Measurements from ENCODE around the gene MED13L. TPM values are rescaled to one million over a fixed set of nuclear protein-coding genes. Genes with fewer than 3 reads are reported as not detected.

MED13L gene
- total and polyA plus RNA-seq, 9 donors, result 31.0 to 82.7 (median 44.9) TPM

DNA sequence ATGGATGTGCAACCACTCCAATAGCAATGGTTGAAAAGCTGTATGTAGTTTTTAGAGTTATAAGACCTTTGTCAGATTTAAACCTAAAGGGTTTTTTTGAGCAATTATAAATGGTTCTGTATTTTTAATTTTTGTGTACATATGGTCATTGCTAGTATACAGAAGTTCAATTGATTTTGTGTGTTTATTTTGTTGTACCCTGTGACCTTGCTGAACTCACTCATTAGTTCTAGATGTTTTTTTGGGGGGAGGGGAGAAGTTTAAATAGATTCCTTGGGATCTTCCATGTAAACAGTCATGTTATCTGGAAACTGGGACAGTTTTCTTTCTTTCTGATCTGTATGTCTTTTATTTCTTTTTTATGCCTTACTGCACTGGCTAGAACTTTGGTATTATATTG, 87.8 kb downstream of the MED13L start:
- no peaks in the 10 kb centered on the region for H3K27me3 ChIP-seq (ENCODE audit: control insufficient read depth, insufficient read depth, low read length)
- H3K27ac ChIP-seq (ENCODE audit: low read length), result no peak overlapping the region
- no peaks in the 10 kb centered on the region for H3K36me3 ChIP-seq (ENCODE audit: control insufficient read depth, insufficient read depth, low read length)
- H3K9me3 ChIP-seq (replicated peaks; ENCODE audit: control insufficient read depth, low read depth, low read length), result no peaks in the 10 kb centered on the region
- peaks cover 3% of the 10 kb centered on the region for H3K4me1 ChIP-seq (ENCODE audit: control insufficient read depth, insufficient read depth, low read length)
- no peak overlapping the region for H3K4me3 ChIP-seq (ENCODE audit: low read length)
- no peak for DNase-seq

DNA sequence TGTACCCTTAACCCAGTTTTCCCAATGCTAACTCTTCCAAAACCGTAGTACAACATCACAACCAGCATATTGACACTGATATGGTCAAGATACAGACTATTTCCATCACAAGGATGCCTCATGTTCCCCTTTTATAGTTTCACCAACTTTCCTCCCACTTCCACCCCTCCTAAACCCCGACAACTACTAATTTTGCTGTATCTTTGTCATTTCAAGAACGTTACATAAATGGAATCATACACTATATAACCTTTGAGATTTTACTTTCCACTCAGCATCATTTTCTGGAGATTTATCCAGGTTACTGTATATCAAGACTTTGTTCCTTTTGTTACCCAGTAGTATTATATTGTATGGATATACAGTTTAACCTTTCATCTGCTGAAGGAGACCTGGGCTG, 88.9 kb downstream of the MED13L start:
- no peaks in the 10 kb centered on the region for H3K9me3 ChIP-seq (replicated peaks; ENCODE audit: control insufficient read depth, low read depth, low read length)
- no peaks in the 10 kb centered on the region for H3K27me3 ChIP-seq (ENCODE audit: control insufficient read depth, insufficient read depth, low read length)
- H3K27ac ChIP-seq (ENCODE audit: low read length), result no peak overlapping the region
- 85% methylated on average over 1 of the region's 3 CpGs for WGBS (ENCODE audit: insufficient coverage)
- no peak overlapping the region for H3K4me3 ChIP-seq (ENCODE audit: low read length)
- DNase-seq, result no peak
- H3K36me3 ChIP-seq (ENCODE audit: control insufficient read depth, insufficient read depth, low read length), result no peaks in the 10 kb centered on the region
- H3K4me1 ChIP-seq (ENCODE audit: control insufficient read depth, insufficient read depth, low read length), result peaks cover 3% of the 10 kb centered on the region

DNA sequence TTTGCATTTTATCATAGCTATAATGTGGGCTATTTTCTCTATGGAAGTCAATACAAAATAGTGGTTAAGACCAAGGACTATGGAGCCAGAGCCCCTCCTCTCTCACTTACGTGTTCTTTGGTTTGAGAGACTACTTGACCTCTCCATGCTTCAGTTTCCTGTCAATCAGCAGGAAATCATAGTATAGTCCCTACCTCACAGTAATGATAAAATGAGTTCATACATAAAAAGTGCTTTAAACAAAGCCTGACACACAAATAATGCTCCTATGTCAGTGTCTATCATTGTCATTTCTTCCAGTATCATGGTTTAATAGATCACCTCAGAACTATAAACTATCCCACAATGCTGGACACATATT, 90.4 kb downstream of the MED13L start:
- no peak for DNase-seq
- WGBS (ENCODE audit: insufficient coverage), result no CpG with 5 or more reads among the region's 1 CpG
- peak overlapping the region; percentile 30 for H3K27ac ChIP-seq (ENCODE audit: low read length)
- no peaks in the 10 kb centered on the region for H3K36me3 ChIP-seq (ENCODE audit: control insufficient read depth, insufficient read depth, low read length)
- no peaks in the 10 kb centered on the region for H3K27me3 ChIP-seq (ENCODE audit: control insufficient read depth, insufficient read depth, low read length)
- no peaks in the 10 kb centered on the region for H3K9me3 ChIP-seq (replicated peaks; ENCODE audit: control insufficient read depth, low read depth, low read length)
- no peak overlapping the region for H3K4me3 ChIP-seq (ENCODE audit: low read length)
- peaks cover 3% of the 10 kb centered on the region for H3K4me1 ChIP-seq (ENCODE audit: control insufficient read depth, insufficient read depth, low read length)

DNA sequence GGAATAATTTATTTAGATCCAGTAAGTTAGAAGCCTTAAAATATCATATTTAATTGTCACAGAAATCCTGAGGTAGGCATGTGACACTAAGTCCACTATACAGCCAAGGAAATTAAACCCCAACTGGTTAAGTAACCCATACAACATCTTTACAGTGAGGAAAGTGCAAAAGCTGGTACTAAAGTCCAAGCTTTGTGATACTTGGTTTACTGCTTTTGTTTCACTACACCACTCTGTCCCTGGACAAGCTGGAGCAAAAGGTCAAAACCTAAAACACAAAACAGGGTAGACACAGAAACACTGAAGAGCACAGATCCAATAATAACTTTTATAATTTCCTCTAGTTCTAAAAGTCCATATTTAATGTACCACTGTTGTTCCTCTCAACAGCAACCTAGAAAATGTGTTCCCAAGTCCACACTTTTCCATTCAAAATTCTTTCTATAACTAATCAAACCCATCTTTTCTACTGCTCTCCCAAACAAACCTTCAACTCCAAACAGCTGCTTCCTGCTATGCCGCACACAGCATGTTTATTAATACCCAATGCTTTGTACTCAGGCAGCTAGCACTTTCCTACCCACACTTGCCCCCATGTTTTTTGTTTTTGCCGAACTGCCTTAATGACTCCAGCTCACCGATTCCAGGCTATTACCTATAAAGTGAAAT, 90.9 kb downstream of the MED13L start:
- 54% methylated on average over 1 of the region's 3 CpGs for WGBS (ENCODE audit: insufficient coverage)
- H3K9me3 ChIP-seq (replicated peaks; ENCODE audit: control insufficient read depth, low read depth, low read length), result no peaks in the 10 kb centered on the region
- H3K27ac ChIP-seq (ENCODE audit: low read length), result peak overlapping the region; percentile 30
- H3K27me3 ChIP-seq (ENCODE audit: control insufficient read depth, insufficient read depth, low read length), result no peaks in the 10 kb centered on the region
- H3K4me1 ChIP-seq (ENCODE audit: control insufficient read depth, insufficient read depth, low read length), result peaks cover 3% of the 10 kb centered on the region
- no peak overlapping the region for H3K4me3 ChIP-seq (ENCODE audit: low read length)
- DNase-seq, result peak; percentile 27
- no peaks in the 10 kb centered on the region for H3K36me3 ChIP-seq (ENCODE audit: control insufficient read depth, insufficient read depth, low read length)

DNA sequence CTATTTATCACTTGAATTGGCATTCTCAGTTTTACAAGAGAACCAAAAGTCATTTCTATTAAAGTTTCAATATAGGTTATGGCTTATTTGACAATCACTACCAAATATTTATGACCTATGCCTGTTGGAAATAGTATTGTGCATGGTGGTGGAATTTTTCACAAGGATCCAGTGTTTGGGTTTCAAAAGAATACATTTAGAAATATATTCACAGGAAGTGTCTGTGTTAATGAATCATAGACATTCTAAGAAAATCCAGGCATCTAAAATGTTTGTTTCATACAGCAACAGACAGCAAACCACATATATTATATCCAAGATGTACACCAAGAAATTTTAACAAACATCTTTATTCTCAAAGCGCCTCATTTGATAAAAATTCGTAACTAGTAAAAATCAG, 92.7 kb downstream of the MED13L start:
- Histone ChIP-seq H3K4me1 (ENCODE audit: control insufficient read depth, insufficient read depth, low read length) (peaks cover 3% of the 10 kb centered on the region), H3K4me3 (ENCODE audit: low read length) (no peak overlapping the region), H3K27me3 (ENCODE audit: control insufficient read depth, insufficient read depth, low read length) (no peaks in the 10 kb centered on the region), H3K27ac (ENCODE audit: low read length) (no peak overlapping the region), H3K36me3 (ENCODE audit: control insufficient read depth, insufficient read depth, low read length) (no peaks in the 10 kb centered on the region), H3K9me3 (replicated peaks; ENCODE audit: control insufficient read depth, low read depth, low read length) (no peaks in the 10 kb centered on the region)
- DNase-seq, result no peak
- no CpG with 5 or more reads among the region's 2 CpGs for WGBS (ENCODE audit: insufficient coverage)

DNA sequence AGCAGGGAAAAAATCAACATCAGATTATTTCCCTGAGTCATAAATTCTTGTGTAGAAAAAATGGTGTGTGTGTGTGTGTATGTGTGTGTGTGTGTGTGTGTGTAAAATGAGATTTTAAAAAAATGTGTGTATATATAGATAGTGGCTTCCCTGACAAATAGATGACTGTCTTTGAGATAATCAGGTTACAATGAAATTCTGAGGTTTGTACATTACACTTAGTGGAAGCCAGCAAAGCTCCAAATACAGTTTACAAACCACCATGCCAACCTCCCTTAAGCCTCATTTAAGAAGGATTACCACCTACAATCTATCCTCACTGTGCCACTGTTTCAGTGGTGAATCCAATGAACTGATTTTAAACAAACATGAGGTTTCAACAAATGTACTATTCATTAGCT, 93.8 kb downstream of the MED13L start:
- Histone ChIP-seq H3K36me3 (ENCODE audit: control insufficient read depth, insufficient read depth, low read length) (no peaks in the 10 kb centered on the region), H3K4me3 (ENCODE audit: low read length) (no peak overlapping the region), H3K4me1 (ENCODE audit: control insufficient read depth, insufficient read depth, low read length) (peaks cover 3% of the 10 kb centered on the region), H3K27ac (ENCODE audit: low read length) (no peak overlapping the region), H3K9me3 (replicated peaks; ENCODE audit: control insufficient read depth, low read depth, low read length) (no peaks in the 10 kb centered on the region), H3K27me3 (ENCODE audit: control insufficient read depth, insufficient read depth, low read length) (no peaks in the 10 kb centered on the region)
- DNase-seq, result no peak

DNA sequence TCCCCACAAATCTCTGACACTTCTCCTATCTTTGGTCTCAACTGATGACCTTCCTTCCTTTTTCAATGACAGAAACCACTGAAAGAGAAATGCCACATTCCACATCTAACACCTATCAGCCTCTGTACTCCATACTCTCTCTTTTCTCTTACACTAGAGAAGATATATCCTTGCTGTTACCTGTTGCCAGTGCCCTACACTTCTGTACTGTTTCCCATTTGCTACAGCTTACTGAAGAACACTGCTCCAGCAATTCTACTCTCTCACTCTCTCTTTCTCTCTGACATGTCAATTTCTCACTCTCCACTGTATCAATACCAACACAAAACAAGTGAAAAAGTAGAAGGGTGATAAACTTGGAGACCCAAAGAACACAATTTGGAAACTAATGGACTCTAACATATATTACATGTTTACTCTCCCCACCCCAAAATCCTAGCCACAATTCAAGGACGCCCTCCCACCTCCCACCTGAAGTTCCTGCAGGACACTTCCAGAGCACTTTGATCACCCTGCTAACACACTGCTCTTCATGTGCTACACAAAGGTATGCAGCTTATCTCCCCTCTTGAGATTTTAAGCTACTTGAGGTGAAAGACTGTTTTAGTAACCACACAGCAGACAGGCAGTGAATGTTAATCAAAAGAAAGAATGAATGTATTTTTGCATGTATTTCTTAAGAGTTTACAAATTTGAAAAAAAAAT, 95.0 kb downstream of the MED13L start:
- no peak overlapping the region for H3K4me3 ChIP-seq (ENCODE audit: low read length)
- no peaks in the 10 kb centered on the region for H3K27me3 ChIP-seq (ENCODE audit: control insufficient read depth, insufficient read depth, low read length)
- DNase-seq, result no peak
- no peaks in the 10 kb centered on the region for H3K9me3 ChIP-seq (replicated peaks; ENCODE audit: control insufficient read depth, low read depth, low read length)
- WGBS (ENCODE audit: insufficient coverage), result 86% methylated on average over 1 of the region's 1 CpG
- H3K4me1 ChIP-seq (ENCODE audit: control insufficient read depth, insufficient read depth, low read length), result peaks cover 3% of the 10 kb centered on the region
- H3K36me3 ChIP-seq (ENCODE audit: control insufficient read depth, insufficient read depth, low read length), result no peaks in the 10 kb centered on the region
- H3K27ac ChIP-seq (ENCODE audit: low read length), result no peak overlapping the region

DNA sequence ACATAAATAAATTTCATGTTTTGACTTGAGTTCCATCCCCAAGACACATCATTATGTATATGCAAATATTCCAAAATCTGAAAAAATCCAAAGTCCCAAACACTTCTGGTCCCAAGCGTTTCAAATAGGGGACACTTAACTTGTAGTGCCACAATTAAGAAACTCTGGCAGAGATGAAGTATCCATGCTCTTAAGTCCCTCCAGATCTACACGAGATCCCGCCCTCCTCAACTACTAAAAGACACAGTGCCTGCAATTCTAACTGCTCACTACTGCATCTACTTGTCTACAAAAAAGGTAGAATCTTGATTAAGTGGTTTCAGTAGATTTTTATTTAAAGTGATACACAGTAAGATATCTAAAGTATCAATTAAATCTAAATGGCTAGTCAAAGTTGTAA, 97.0 kb downstream of the MED13L start:
- WGBS (ENCODE audit: insufficient coverage), result 20% methylated on average over 1 of the region's 3 CpGs
- H3K36me3 ChIP-seq (ENCODE audit: control insufficient read depth, insufficient read depth, low read length), result no peaks in the 10 kb centered on the region
- no peaks in the 10 kb centered on the region for H3K9me3 ChIP-seq (replicated peaks; ENCODE audit: control insufficient read depth, low read depth, low read length)
- no peaks in the 10 kb centered on the region for H3K4me1 ChIP-seq (ENCODE audit: control insufficient read depth, insufficient read depth, low read length)
- DNase-seq, result no peak
- no peaks in the 10 kb centered on the region for H3K27me3 ChIP-seq (ENCODE audit: control insufficient read depth, insufficient read depth, low read length)
- H3K27ac ChIP-seq (ENCODE audit: low read length), result no peak overlapping the region
- no peak overlapping the region for H3K4me3 ChIP-seq (ENCODE audit: low read length)

DNA sequence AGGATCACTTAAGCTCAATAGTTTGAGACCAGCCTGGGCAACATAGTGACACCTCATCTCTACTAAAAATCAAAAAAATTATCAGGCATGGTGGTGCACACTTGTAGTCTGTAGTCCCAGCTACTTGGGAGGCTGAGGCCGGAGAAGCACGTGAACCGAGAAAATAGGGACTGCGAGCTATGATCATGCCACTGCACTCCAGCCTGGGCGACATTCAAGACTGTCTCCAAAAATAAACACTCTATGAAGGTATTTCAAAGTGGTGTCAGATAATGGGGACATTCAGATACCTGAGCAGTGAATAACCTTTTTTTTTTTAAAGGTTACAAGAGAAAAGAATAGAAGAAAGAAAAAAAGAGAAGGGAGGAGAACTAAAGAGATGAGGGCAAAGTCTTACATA, 98.1 kb downstream of the MED13L start:
- Histone ChIP-seq H3K4me1 (ENCODE audit: control insufficient read depth, insufficient read depth, low read length) (no peaks in the 10 kb centered on the region), H3K27ac (ENCODE audit: low read length) (no peak overlapping the region), H3K36me3 (ENCODE audit: control insufficient read depth, insufficient read depth, low read length) (no peaks in the 10 kb centered on the region), H3K4me3 (ENCODE audit: low read length) (no peak overlapping the region), H3K27me3 (ENCODE audit: control insufficient read depth, insufficient read depth, low read length) (no peaks in the 10 kb centered on the region), H3K9me3 (replicated peaks; ENCODE audit: control insufficient read depth, low read depth, low read length) (no peaks in the 10 kb centered on the region)
- no peak for DNase-seq
- WGBS (ENCODE audit: insufficient coverage), result 100% methylated on average over 4 of the region's 5 CpGs

DNA sequence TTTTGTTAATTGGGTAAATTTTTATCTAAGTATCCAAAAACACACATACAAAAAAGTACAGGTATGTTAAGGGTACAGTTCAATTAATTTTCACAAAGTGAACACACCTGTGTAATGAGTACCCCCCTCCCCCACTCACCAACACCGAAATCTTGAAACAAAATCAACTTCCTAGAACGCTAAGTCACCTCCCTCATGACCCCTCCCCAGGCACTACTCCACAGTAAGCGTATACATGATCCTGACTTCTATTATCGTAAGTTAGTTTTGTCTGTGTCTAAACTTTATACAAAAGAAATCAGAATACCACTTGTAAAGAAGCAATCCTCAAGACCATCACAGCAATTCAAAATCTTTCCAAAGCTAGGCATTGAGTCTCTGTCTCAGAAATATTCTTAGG, 100.5 kb downstream of the MED13L start:
- Histone ChIP-seq H3K9me3 (replicated peaks; ENCODE audit: control insufficient read depth, low read depth, low read length) (no peaks in the 10 kb centered on the region), H3K4me3 (ENCODE audit: low read length) (no peak overlapping the region), H3K36me3 (ENCODE audit: control insufficient read depth, insufficient read depth, low read length) (no peaks in the 10 kb centered on the region), H3K4me1 (ENCODE audit: control insufficient read depth, insufficient read depth, low read length) (no peaks in the 10 kb centered on the region), H3K27me3 (ENCODE audit: control insufficient read depth, insufficient read depth, low read length) (no peaks in the 10 kb centered on the region), H3K27ac (ENCODE audit: low read length) (no peak overlapping the region)
- DNase-seq, result no peak
- no CpG with 5 or more reads among the region's 4 CpGs for WGBS (ENCODE audit: insufficient coverage)

DNA sequence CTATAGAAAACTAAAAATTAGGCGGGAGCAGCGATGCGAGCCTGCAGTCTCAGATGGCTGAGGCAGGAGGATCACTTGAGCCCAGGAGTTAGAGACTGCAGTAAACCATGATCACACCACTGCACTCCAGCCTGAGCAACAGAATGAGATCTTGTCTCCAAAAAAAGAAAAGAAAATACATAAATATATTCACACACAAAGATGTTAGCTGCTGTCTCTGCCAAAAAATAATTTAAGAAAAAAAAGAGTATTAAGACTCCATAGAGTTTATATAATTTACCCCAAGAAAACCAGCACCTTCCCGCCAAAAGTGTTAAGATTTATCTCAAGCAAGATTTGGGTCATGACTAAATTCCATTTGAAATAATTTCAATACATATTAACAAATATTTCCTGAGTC, 102.6 kb downstream of the MED13L start:
- Histone ChIP-seq H3K4me1 (ENCODE audit: control insufficient read depth, insufficient read depth, low read length) (no peaks in the 10 kb centered on the region), H3K27me3 (ENCODE audit: control insufficient read depth, insufficient read depth, low read length) (no peaks in the 10 kb centered on the region), H3K9me3 (replicated peaks; ENCODE audit: control insufficient read depth, low read depth, low read length) (no peaks in the 10 kb centered on the region), H3K36me3 (ENCODE audit: control insufficient read depth, insufficient read depth, low read length) (no peaks in the 10 kb centered on the region), H3K4me3 (ENCODE audit: low read length) (no peak overlapping the region), H3K27ac (ENCODE audit: low read length) (no peak overlapping the region)
- no peak for DNase-seq
- 60% methylated on average over 1 of the region's 4 CpGs for WGBS (ENCODE audit: insufficient coverage)

Data from muscle of leg (tissue), 11 donors.